Neural cell (in vitro differentiated cells): Measurements from ENCODE around the gene PDE7B. TPM values are rescaled to one million over a fixed set of nuclear protein-coding genes. Genes with fewer than 3 reads are reported as not detected.

ENCODE experiments used
- H2AFZ ChIP-seq: fragments of 200-600, 300-800 bp; sonication (generic), shearing (Covaris generic); 2 replicates; pipeline ENCODE4 v1.6.0; 2014; ENCODE audit warnings: low read depth, mild to moderate bottlenecking, antibody characterized with exemption, low read length, moderate library complexity
- H3F3A ChIP-seq: fragments of 200-600 bp; shearing (Covaris generic); 2 replicates; pipeline ENCODE4 v1.6.1; 2016; ENCODE audit warnings: mild to moderate bottlenecking, moderate library complexity, mixed read lengths, antibody characterized with exemption, low read length; ENCODE audit not compliant: insufficient read depth, poor library complexity, severe bottlenecking
- H3K27ac ChIP-seq: fragments of 200-600, 300-800 bp; sonication (generic), shearing (Covaris generic); 2 replicates; pipeline ENCODE4 v1.5.1; 2014; ENCODE audit warnings: mild to moderate bottlenecking, low read length, moderate library complexity
- H3K27me3 ChIP-seq: fragments of 300-800, 200-600 bp; sonication (generic), shearing (Covaris generic); 2 replicates; pipeline ENCODE4 v1.6.0; 2014; ENCODE audit warnings: mild to moderate bottlenecking, low read depth, low read length, moderate library complexity; ENCODE audit not compliant: insufficient read depth
- H3K36me3 ChIP-seq: fragments of 300-800, 200-600 bp; sonication (generic), shearing (Covaris generic); 2 replicates; pipeline ENCODE4 v1.5.1; 2014; ENCODE audit warnings: mild to moderate bottlenecking, antibody characterized with exemption, low read length, moderate library complexity; ENCODE audit not compliant: insufficient read depth
- H3K4me2 ChIP-seq: fragments of 300-800, 200-600 bp; sonication (generic), shearing (Covaris generic); 2 replicates; pipeline ENCODE4 v1.6.0; 2014; ENCODE audit warnings: mild to moderate bottlenecking, low read length
- H3K4me3 ChIP-seq: fragments of 300-800, 200-600 bp; sonication (generic), shearing (Covaris generic); 2 replicates; pipeline ENCODE4 v1.5.1; 2014; ENCODE audit warnings: mild to moderate bottlenecking, low read length, moderate library complexity
- H3K79me2 ChIP-seq: fragments of 200-600 bp; shearing (Covaris generic); replicated peaks from 2 replicates; pipeline ENCODE4 v1.6.0; 2014; ENCODE audit warnings: mild to moderate bottlenecking, low read length, moderate library complexity; ENCODE audit not compliant: insufficient read depth
- H3K9ac ChIP-seq: fragments of 300-800, 200-600 bp; sonication (generic), shearing (Covaris generic); 2 replicates; pipeline ENCODE4 v1.6.1; 2016; ENCODE audit warnings: mild to moderate bottlenecking, low read length, mixed read lengths
- H3K9me2 ChIP-seq: fragments of 200-600 bp; shearing (Covaris generic); 2 replicates; pipeline ENCODE4 v1.6.1; 2016; ENCODE audit warnings: mild to moderate bottlenecking, low read length, mixed read lengths; ENCODE audit not compliant: insufficient read depth
- H3K9me3 ChIP-seq: fragments of 200-600, 300-800 bp; sonication (generic), shearing (Covaris generic); 2 replicates; pipeline ENCODE4 v1.6.1; 2016; ENCODE audit warnings: mild to moderate bottlenecking, mixed run types, low read length, moderate library complexity, mixed read lengths
- H4K20me1 ChIP-seq: fragments of 200-600 bp; shearing (Covaris generic); 2 replicates; pipeline ENCODE4 v1.6.1; 2016; ENCODE audit warnings: mild to moderate bottlenecking, mixed run types; ENCODE audit not compliant: insufficient read depth
- EP300 ChIP-seq: fragments of 450-650 bp; conservative IDR thresholded peaks from 2 replicates; pipeline ENCODE4 v1.6.1; 2014; ENCODE audit warnings: antibody characterized with exemption, mild to moderate bottlenecking, moderate library complexity; ENCODE audit not compliant: poor library complexity, severe bottlenecking
- EZH2 ChIP-seq: fragments of 200-600, 300-800 bp; shearing (Covaris generic), sonication (generic); IDR thresholded peaks from 2 replicates; pipeline ENCODE4 v1.6.1; 2014; ENCODE audit warnings: antibody characterized with exemption, low read length, borderline replicate concordance, mild to moderate bottlenecking; ENCODE audit not compliant: insufficient read depth, poor library complexity, severe bottlenecking
- MXI1 ChIP-seq: fragments of 450-650 bp; conservative IDR thresholded peaks from 2 replicates; pipeline ENCODE4 v1.6.1; 2014; ENCODE audit warnings: antibody characterized with exemption, mild to moderate bottlenecking; ENCODE audit not compliant: poor library complexity, severe bottlenecking
- POLR2AphosphoS5 ChIP-seq: IDR thresholded peaks from 2 replicates; pipeline ENCODE4 v1.6.1; 2012
- RAD21 ChIP-seq: fragments of 450-650 bp; conservative IDR thresholded peaks from 2 replicates; pipeline ENCODE4 v1.6.1; 2014; ENCODE audit warnings: antibody characterized with exemption, mild to moderate bottlenecking, moderate library complexity
- REST ChIP-seq: IDR thresholded peaks from 2 replicates; pipeline ENCODE4 v1.6.1; 2012; ENCODE audit warnings: borderline replicate concordance
- SMC3 ChIP-seq: fragments of 450-650 bp; conservative IDR thresholded peaks from 2 replicates; pipeline ENCODE4 v1.6.1; 2014; ENCODE audit warnings: antibody characterized with exemption, mild to moderate bottlenecking, moderate library complexity; ENCODE audit not compliant: poor library complexity
- TAF1 ChIP-seq: IDR thresholded peaks from 2 replicates; pipeline ENCODE4 v1.6.1; 2012; ENCODE audit warnings: low read depth
- polyA plus RNA-seq: library from polyadenylated mRNA; depleted of rRNA; stranded (reverse); fragments of >200 nt; gene quantifications from 2 replicates; pipeline ENCODE4 v1.2.3, GENCODE V29; 2014
- TF ChIP-seq, protein P1 (sequence below): fragments of 450-650 bp; IDR thresholded peaks from 2 replicates; pipeline ENCODE4 v1.5.1; 2014; ENCODE audit warnings: antibody characterized with exemption, mild to moderate bottlenecking, moderate library complexity; ENCODE audit not compliant: poor library complexity, severe bottlenecking

The PDE7B gene
- polyA plus RNA-seq, 1 donor from 2014 or later, result 5.9 TPM

DNA sequence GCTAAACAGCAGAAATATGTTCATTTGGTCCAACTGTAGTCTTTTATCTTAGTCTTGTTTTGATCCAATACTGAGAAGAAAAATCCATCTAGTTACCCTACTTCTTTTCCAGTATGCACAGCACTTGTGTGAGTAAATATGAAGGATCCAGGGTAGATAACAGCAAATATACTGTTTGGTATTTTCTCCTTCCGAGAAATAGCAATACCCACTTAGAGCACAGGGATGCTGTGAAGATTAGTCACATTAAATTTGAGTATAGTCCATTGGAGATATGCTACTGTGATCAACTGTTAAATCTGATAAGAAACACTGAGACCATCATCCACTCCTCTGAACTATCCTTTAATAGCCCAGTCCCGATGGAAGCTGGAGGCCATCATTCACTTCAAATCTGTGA lies 145.2 kb downstream of the PDE7B start:
- H3K27ac ChIP-seq, result no peak overlapping the region
- no peak overlapping the region for H3K9ac ChIP-seq
- H3K4me3 ChIP-seq, result no peak overlapping the region
- no peak overlapping the region for H3K4me2 ChIP-seq
- no peak for TF ChIP-seq POLR2AphosphoS5
- TF ChIP-seq TAF1, result no peak
- no peak for TF ChIP-seq REST
- TF ChIP-seq EP300, result no peak
- TF ChIP-seq, protein P1, sequence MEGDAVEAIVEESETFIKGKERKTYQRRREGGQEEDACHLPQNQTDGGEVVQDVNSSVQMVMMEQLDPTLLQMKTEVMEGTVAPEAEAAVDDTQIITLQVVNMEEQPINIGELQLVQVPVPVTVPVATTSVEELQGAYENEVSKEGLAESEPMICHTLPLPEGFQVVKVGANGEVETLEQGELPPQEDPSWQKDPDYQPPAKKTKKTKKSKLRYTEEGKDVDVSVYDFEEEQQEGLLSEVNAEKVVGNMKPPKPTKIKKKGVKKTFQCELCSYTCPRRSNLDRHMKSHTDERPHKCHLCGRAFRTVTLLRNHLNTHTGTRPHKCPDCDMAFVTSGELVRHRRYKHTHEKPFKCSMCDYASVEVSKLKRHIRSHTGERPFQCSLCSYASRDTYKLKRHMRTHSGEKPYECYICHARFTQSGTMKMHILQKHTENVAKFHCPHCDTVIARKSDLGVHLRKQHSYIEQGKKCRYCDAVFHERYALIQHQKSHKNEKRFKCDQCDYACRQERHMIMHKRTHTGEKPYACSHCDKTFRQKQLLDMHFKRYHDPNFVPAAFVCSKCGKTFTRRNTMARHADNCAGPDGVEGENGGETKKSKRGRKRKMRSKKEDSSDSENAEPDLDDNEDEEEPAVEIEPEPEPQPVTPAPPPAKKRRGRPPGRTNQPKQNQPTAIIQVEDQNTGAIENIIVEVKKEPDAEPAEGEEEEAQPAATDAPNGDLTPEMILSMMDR, result no peak
- no peak for TF ChIP-seq SMC3
- no peak for TF ChIP-seq EZH2
- no peak for TF ChIP-seq RAD21
- no peak for TF ChIP-seq MXI1
- no peaks in the 10 kb centered on the region for H3F3A ChIP-seq
- no peaks in the 10 kb centered on the region for H3K9me2 ChIP-seq
- no peaks in the 10 kb centered on the region for H3K27me3 ChIP-seq
- no peaks in the 10 kb centered on the region for H3K36me3 ChIP-seq
- no peak overlapping the region for H2AFZ ChIP-seq
- H3K79me2 ChIP-seq, result no peaks in the 10 kb centered on the region
- no peaks in the 10 kb centered on the region for H4K20me1 ChIP-seq
- H3K9me3 ChIP-seq, result peaks cover 2% of the 10 kb centered on the region

DNA sequence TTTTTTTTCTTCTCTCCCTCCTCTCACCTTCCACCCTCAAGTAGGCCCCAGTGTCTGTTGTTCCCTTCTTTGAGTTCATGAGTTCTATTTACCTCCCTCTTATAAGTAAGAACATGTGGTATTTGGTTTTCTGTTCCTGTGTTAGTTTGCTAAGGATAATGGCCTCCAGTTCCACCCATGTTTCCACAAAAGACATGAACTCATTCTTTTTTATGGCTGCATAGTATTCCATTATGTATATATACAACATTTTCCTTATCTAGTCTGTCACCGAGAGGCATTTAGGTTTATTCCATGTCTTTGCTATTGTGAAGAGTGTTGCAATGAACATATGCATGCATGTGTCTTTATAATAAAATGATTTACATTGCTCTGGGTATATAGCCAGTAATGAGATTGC lies 147.9 kb downstream of the PDE7B start:
- TF ChIP-seq RAD21, result no peak
- TF ChIP-seq EZH2, result no peak
- TF ChIP-seq POLR2AphosphoS5, result no peak
- TF ChIP-seq REST, result no peak
- no peak for TF ChIP-seq TAF1
- TF ChIP-seq, protein P1, result no peak
- no peak for TF ChIP-seq EP300
- TF ChIP-seq MXI1, result no peak
- TF ChIP-seq SMC3, result no peak
- Histone ChIP-seq H4K20me1 (no peaks in the 10 kb centered on the region), H3K9me2 (no peaks in the 10 kb centered on the region), H3K79me2 (no peaks in the 10 kb centered on the region), H3K9me3 (peaks cover 2% of the 10 kb centered on the region), H3K9ac (no peak overlapping the region), H3K4me3 (no peak overlapping the region), H3K27ac (no peak overlapping the region), H3K27me3 (no peaks in the 10 kb centered on the region), H3K4me2 (no peak overlapping the region), H3F3A (no peaks in the 10 kb centered on the region), H2AFZ (no peak overlapping the region), H3K36me3 (no peaks in the 10 kb centered on the region)
